ENCODE results near the gene SNX8.
"Not testable (repeated sequence)": the region's sequence is repeated elsewhere in the genome, so short reads cannot be mapped to it uniquely, and the experiment has no call there.

The SNX8 gene

DNA sequence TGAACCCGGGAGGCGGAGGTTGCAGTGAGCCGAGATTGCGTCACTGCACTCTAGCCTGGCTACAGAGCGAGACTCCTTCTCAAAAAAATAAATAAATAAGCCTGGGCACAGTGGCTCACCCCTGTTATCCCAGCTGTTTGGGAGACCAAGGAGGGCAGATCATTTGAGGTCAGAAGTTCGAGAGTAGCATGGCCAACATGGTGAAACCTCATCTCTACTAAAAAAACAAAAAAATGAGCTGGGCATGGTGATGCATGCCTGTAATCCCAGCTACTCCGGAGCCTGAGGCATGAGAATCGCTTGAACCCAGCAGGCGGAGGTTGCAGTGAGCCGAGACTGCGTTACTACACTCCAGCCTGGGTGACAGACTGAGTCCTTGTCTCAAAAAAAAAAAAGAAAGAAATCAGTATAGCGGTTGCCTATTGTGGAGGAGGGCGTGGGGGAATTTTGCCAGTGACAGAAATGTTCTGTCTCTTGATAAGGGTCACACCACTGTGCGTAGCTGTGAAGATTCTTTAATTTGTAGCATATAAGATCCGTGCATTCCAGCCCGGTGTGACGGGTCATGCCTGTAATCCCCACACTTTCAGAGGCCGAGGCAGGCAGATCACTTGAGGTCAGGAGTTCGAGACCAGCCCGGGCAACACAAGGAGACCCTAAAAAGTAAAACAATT, 22.5 kb upstream of the SNX8 start:
- H3K9ac ChIP-seq (ENCODE audit: low read depth, low read length, poor library complexity): no peak overlapping the region
- no CpG with 5 or more reads among the region's 20 CpGs for WGBS, 2 donors (ENCODE audit: extremely low coverage in 2 of 2, insufficient read length in 2 of 2, insufficient replicate concordance in 1 of 2)
- H3K4me3 ChIP-seq (ENCODE audit: low read length in 2 of 2): no peak overlapping the region
- H2BK15ac ChIP-seq (ENCODE audit: low read length): no peak overlapping the region
- no peak overlapping the region for H2BK120ac ChIP-seq (ENCODE audit: low read depth, low read length)
- no peaks in the 10 kb centered on the region for H3K4me1 ChIP-seq (ENCODE audit: control insufficient read depth in 2 of 2, insufficient read depth in 1 of 2, low read depth in 1 of 2, low read length in 2 of 2)
- no peak overlapping the region for H4K8ac ChIP-seq (ENCODE audit: low read depth, low read length)
- H2AFZ ChIP-seq (ENCODE audit: low read length): no peak overlapping the region
- no peak overlapping the region for H2BK12ac ChIP-seq (ENCODE audit: low read length)
- DNase-seq (ENCODE audit: low spot score): no peak
- H4K91ac ChIP-seq (ENCODE audit: low read depth, low read length, poor library complexity): no peak overlapping the region
- no peaks in the 10 kb centered on the region for H3K79me1 ChIP-seq (ENCODE audit: low read depth, low read length)
- no peak overlapping the region for H2BK5ac ChIP-seq (ENCODE audit: low read length)
- no peaks in the 10 kb centered on the region for H3K27me3 ChIP-seq (ENCODE audit: control insufficient read depth in 3 of 3, insufficient read depth in 3 of 3, low read depth in 1 of 3, low read length in 3 of 3)
- H3K23ac ChIP-seq (ENCODE audit: low read depth, low read length, poor library complexity): no peak overlapping the region
- no peak overlapping the region for H3K4ac ChIP-seq (ENCODE audit: low read length)
- no peaks in the 10 kb centered on the region for H3K36me3 ChIP-seq (replicated peaks in 1 of 2; ENCODE audit: control insufficient read depth in 2 of 2, insufficient read depth in 2 of 2, low read length in 2 of 2)
- H3K4me2 ChIP-seq (ENCODE audit: insufficient read depth, low read length, poor library complexity, severe bottlenecking): no peak overlapping the region
- H3K9me3 ChIP-seq (replicated peaks in 1 of 2; ENCODE audit: control insufficient read depth in 2 of 2, insufficient read depth in 1 of 2, low read depth in 1 of 2, low read length in 2 of 2): no peaks in the 10 kb centered on the region
- no peak overlapping the region for H3K14ac ChIP-seq (ENCODE audit: low read length)
- H3K27ac ChIP-seq (replicated peaks; ENCODE audit: low read length): no peak overlapping the region
- no peak overlapping the region for H2AK5ac ChIP-seq (ENCODE audit: low read depth, low read length)
- H3K18ac ChIP-seq (ENCODE audit: low read length): no peak overlapping the region

- not testable (repeated sequence) for H3K79me1 ChIP-seq (ENCODE audit: low read depth, low read length); H2AFZ ChIP-seq (ENCODE audit: low read length); H2AK5ac ChIP-seq (ENCODE audit: low read depth, low read length); H2BK120ac ChIP-seq (ENCODE audit: low read depth, low read length); H3K27ac ChIP-seq (replicated peaks; ENCODE audit: low read length); DNase-seq (ENCODE audit: low spot score); H3K4ac ChIP-seq (ENCODE audit: low read length); H3K23ac ChIP-seq (ENCODE audit: low read depth, low read length, poor library complexity); H2BK12ac ChIP-seq (ENCODE audit: low read length); H3K4me1 ChIP-seq (ENCODE audit: control insufficient read depth in 2 of 2, insufficient read depth in 1 of 2, low read depth in 1 of 2, low read length in 2 of 2); H3K9me3 ChIP-seq (replicated peaks in 1 of 2; ENCODE audit: control insufficient read depth in 2 of 2, insufficient read depth in 1 of 2, low read depth in 1 of 2, low read length in 2 of 2); H3K9ac ChIP-seq (ENCODE audit: low read depth, low read length, poor library complexity); H3K14ac ChIP-seq (ENCODE audit: low read length); H3K4me2 ChIP-seq (ENCODE audit: insufficient read depth, low read length, poor library complexity, severe bottlenecking); H3K27me3 ChIP-seq (ENCODE audit: control insufficient read depth in 3 of 3, insufficient read depth in 3 of 3, low read depth in 1 of 3, low read length in 3 of 3); H3K4me3 ChIP-seq (ENCODE audit: low read length in 2 of 2); H3K18ac ChIP-seq (ENCODE audit: low read length); H4K8ac ChIP-seq (ENCODE audit: low read depth, low read length); H2BK5ac ChIP-seq (ENCODE audit: low read length); H4K91ac ChIP-seq (ENCODE audit: low read depth, low read length, poor library complexity); H2BK15ac ChIP-seq (ENCODE audit: low read length); H3K36me3 ChIP-seq (replicated peaks in 1 of 2; ENCODE audit: control insufficient read depth in 2 of 2, insufficient read depth in 2 of 2, low read length in 2 of 2)
- no CpG with 5 or more reads among the region's 4 CpGs for WGBS, 2 donors (ENCODE audit: extremely low coverage in 2 of 2, insufficient read length in 2 of 2, insufficient replicate concordance in 1 of 2)
Measured at GRCh38 chr7:2332606-2333231, 18.5 kb upstream of the SNX8 start.

GRCh38 chr7:2331707-2332106, 17.5 kb upstream of the SNX8 start:
- H4K8ac ChIP-seq (ENCODE audit: low read depth, low read length): no peak overlapping the region
- no peak overlapping the region for H2AK5ac ChIP-seq (ENCODE audit: low read depth, low read length)
- WGBS, 2 donors (ENCODE audit: extremely low coverage in 2 of 2, insufficient read length in 2 of 2, insufficient replicate concordance in 1 of 2): no CpG with 5 or more reads among the region's 6 CpGs
- H2BK5ac ChIP-seq (ENCODE audit: low read length): no peak overlapping the region
- no peak overlapping the region for H3K27ac ChIP-seq (replicated peaks; ENCODE audit: low read length)
- H3K27me3 ChIP-seq (ENCODE audit: control insufficient read depth in 3 of 3, insufficient read depth in 3 of 3, low read depth in 1 of 3, low read length in 3 of 3): no peaks in the 10 kb centered on the region
- no peaks in the 10 kb centered on the region for H3K4me1 ChIP-seq (ENCODE audit: control insufficient read depth in 2 of 2, insufficient read depth in 1 of 2, low read depth in 1 of 2, low read length in 2 of 2)
- no peaks in the 10 kb centered on the region for H3K79me1 ChIP-seq (ENCODE audit: low read depth, low read length)
- H2BK12ac ChIP-seq (ENCODE audit: low read length): no peak overlapping the region
- no peak overlapping the region for H4K91ac ChIP-seq (ENCODE audit: low read depth, low read length, poor library complexity)
- no peak overlapping the region for H3K18ac ChIP-seq (ENCODE audit: low read length)
- H3K4ac ChIP-seq (ENCODE audit: low read length): no peak overlapping the region
- no peaks in the 10 kb centered on the region for H3K9me3 ChIP-seq (replicated peaks in 1 of 2; ENCODE audit: control insufficient read depth in 2 of 2, insufficient read depth in 1 of 2, low read depth in 1 of 2, low read length in 2 of 2)
- H3K4me2 ChIP-seq (ENCODE audit: insufficient read depth, low read length, poor library complexity, severe bottlenecking): no peak overlapping the region
- H3K36me3 ChIP-seq (replicated peaks in 1 of 2; ENCODE audit: control insufficient read depth in 2 of 2, insufficient read depth in 2 of 2, low read length in 2 of 2): no peaks in the 10 kb centered on the region
- no peak overlapping the region for H3K23ac ChIP-seq (ENCODE audit: low read depth, low read length, poor library complexity)
- no peak overlapping the region for H3K9ac ChIP-seq (ENCODE audit: low read depth, low read length, poor library complexity)
- no peak overlapping the region for H3K4me3 ChIP-seq (ENCODE audit: low read length in 2 of 2)
- no peak overlapping the region for H2BK120ac ChIP-seq (ENCODE audit: low read depth, low read length)
- no peak overlapping the region for H2BK15ac ChIP-seq (ENCODE audit: low read length)
- H3K14ac ChIP-seq (ENCODE audit: low read length): no peak overlapping the region
- no peak overlapping the region for H2AFZ ChIP-seq (ENCODE audit: low read length)
- DNase-seq (ENCODE audit: low spot score): no peak

DNA sequence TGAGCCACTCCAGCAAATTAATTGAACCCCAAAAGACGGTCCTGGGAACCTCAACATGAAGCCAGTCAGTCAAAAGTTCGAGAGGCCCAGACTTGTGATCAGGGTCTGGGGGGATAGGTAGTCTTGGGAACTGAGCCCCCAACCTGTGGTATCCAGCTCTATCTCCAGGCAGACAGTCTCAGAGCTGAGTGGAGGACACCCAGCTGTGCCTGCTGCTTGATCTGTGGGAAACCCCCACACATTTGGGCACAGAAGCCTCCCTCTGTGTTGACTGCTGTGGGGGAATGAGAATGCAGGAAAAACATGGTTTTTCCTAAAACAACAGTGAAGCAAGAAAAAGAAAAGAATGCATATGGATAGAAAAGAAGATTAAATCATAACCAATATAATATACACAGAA, 16.3 kb upstream of the SNX8 start:
- Histone ChIP-seq H2BK120ac (ENCODE audit: low read depth, low read length) (no peak overlapping the region), H3K27me3 (ENCODE audit: control insufficient read depth in 3 of 3, insufficient read depth in 3 of 3, low read depth in 1 of 3, low read length in 3 of 3) (no peaks in the 10 kb centered on the region), H3K9ac (ENCODE audit: low read depth, low read length, poor library complexity) (no peak overlapping the region), H3K18ac (ENCODE audit: low read length) (no peak overlapping the region), H2BK5ac (ENCODE audit: low read length) (no peak overlapping the region), H4K91ac (ENCODE audit: low read depth, low read length, poor library complexity) (no peak overlapping the region), H3K4me2 (ENCODE audit: insufficient read depth, low read length, poor library complexity, severe bottlenecking) (no peak overlapping the region), H3K36me3 (replicated peaks in 1 of 2; ENCODE audit: control insufficient read depth in 2 of 2, insufficient read depth in 2 of 2, low read length in 2 of 2) (no peaks in the 10 kb centered on the region), H3K14ac (ENCODE audit: low read length) (no peak overlapping the region), H2AK5ac (ENCODE audit: low read depth, low read length) (no peak overlapping the region), H2AFZ (ENCODE audit: low read length) (no peak overlapping the region), H3K79me1 (ENCODE audit: low read depth, low read length) (no peaks in the 10 kb centered on the region), H2BK15ac (ENCODE audit: low read length) (no peak overlapping the region), H3K4me1 (ENCODE audit: control insufficient read depth in 2 of 2, insufficient read depth in 1 of 2, low read depth in 1 of 2, low read length in 2 of 2) (no peaks in the 10 kb centered on the region), H3K23ac (ENCODE audit: low read depth, low read length, poor library complexity) (no peak overlapping the region), H2BK12ac (ENCODE audit: low read length) (no peak overlapping the region), H3K4me3 (ENCODE audit: low read length in 2 of 2) (no peak overlapping the region), H3K27ac (replicated peaks; ENCODE audit: low read length) (no peak overlapping the region), H4K8ac (ENCODE audit: low read depth, low read length) (no peak overlapping the region), H3K9me3 (replicated peaks in 1 of 2; ENCODE audit: control insufficient read depth in 2 of 2, insufficient read depth in 1 of 2, low read depth in 1 of 2, low read length in 2 of 2) (no peaks in the 10 kb centered on the region), H3K4ac (ENCODE audit: low read length) (no peak overlapping the region)
- no peak for DNase-seq (ENCODE audit: low spot score)
- no CpG with 5 or more reads among the region's 2 CpGs for WGBS, 2 donors (ENCODE audit: extremely low coverage in 2 of 2, insufficient read length in 2 of 2, insufficient replicate concordance in 1 of 2)

Data from neuronal stem cell (in vitro differentiated cells).